Hippocampal formation (tissue), 2 donors: Measurements from ENCODE around the gene TMEM52.

ENCODE experiments used
- DNase-seq, 2 donors: peaks; one replicate each; lab custom pipeline; 2025; lab: John Stamatoyannopoulos, UW

The TMEM52 gene

DNA sequence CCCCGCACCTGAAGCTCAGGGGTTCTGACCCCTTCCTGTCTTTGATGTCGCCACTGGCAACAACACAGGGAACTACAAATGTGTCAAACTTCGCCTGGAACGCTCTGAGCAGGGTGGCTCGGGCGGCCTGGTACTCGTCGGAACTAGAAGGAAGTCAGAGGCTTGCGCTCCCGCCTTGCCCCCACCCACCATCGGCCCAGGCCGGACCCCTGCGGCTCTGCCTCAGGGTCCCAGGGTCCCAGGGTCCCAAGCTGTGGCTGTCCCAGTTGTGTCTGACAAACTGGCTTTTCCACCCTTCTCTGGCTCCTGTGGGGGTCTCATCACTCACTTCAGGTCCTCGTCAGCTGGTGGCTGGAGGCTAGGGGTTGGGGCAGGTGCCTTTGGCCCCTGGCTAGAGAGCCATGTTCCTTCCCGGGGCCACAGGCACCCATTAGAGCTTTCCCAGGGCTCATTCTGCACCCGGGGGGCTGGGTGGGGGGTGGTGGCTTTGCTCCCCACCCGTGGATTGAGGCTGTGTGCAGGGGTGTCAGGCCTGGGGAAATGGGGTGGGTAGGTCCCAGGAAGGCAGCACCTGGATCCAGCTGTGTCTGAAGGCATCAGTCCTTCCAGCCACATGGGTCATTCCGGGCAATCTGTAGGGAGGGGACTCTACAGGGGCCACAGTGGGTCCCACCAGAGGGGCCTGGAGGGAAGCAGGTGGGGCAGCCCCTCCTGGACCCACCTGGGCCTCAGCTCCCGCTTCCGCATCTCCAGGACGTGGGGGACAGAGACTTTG is 8.0 kb upstream of the TMEM52 start:
- DNase-seq, result no peak

DNA sequence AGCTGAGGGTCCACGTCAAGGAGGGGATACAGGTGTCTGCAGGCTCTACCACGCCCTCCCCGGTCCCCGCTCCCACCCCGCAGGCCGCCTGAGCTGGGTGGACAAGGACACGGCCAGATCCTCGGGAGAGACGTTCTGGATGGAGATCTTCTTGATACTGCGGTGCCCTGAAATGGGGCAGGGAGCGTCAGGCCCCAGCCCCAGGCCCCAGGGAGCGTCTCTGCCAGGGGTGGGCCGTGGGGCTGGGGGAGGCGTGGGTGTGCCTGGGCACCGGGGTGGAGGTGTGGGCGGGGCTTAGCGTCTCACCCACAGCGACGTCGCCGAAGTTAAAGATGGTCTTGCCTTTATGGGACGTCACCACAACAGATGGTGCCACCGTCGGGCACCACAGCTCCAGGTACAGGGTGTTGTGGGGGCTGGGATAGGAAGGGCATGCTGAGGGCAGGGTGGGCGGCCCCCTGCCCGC is 7.3 kb upstream of the TMEM52 start:
- DNase-seq, result no peak

DNA sequence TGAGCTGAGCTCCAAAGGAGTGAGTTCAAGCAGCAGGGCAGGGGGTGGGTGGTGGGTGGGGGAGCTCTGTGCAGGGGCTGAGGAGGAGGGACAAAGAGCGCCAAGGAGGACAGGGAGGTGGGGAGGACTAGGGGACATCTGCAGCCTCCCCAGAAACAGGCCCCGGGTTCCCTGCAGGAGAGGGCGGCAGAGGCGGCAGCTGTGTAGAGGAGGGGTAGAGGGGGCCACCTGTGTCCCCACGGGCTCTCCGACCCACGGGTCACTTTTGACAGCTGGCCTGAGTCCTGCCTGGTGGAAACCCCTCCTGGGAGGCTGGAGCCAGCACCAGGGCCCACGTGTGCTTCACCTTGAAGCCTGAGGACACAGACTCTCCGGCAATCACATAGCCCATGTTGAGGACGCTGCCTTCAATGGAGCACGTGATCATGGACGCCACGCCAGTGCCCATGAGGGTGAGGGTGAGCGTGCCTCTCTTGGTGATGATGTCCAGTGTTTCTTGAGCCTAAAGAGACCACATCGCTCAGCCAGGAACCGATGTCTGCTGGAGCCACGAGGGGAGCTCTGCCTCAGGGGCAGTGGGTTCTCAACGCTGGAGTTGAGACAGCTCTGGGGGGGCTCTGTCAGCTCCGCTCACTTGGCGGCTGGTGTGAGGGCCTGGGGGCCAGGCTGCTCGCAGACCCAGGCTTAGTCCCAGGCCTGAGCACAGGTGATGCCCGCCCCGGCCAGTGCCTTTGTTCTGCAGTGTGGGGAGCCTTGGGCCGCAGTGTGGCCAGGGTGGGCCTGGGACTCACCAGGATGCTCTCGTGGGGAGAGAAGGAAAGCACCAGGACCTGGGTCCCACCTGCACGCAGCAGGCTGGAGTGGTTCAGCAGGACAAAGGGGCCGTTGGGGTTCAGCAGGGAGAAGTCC is 6.6 kb upstream of the TMEM52 start:
- DNase-seq, result no peak

DNA sequence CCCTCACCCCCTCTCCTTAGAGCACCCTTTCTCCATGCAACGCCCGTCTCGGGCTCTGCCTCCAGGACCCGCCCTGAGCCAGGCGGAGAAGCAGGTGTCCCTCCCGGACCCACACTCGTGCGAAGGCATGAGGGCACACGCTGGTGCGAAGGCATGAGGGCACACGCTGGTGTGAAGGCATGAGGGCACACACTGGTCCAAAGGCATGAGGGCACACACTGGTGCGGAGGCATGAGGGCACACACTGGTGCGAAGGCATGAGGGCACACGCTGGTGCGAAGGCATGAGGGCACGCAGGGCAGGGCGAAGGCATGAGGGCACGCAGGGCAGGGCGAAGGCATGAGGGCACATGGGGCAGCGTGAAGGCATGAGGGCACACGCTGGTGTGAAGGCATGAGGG is 5.8 kb upstream of the TMEM52 start:
- no peak for DNase-seq

DNA sequence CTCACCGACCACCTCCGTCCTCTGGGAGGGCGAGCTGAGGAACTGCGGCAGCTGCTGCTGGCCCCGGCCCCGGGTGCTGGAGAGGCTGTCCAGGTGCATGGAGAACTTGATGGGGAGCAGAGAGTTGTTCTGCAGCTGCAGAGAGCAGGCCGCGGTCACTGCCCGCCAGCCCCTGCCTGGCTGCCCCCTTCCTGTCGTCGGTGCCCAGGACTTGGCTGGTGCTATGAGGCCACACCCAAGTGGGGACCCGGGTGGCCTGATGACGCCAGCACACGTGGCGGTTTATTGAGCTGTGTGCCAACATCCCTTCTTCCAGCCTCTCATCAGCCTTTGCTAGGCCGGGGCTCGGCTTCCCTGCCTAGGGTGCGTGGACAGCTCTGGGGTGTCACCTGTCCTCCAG is 5.3 kb upstream of the TMEM52 start:
- DNase-seq, result no peak

DNA sequence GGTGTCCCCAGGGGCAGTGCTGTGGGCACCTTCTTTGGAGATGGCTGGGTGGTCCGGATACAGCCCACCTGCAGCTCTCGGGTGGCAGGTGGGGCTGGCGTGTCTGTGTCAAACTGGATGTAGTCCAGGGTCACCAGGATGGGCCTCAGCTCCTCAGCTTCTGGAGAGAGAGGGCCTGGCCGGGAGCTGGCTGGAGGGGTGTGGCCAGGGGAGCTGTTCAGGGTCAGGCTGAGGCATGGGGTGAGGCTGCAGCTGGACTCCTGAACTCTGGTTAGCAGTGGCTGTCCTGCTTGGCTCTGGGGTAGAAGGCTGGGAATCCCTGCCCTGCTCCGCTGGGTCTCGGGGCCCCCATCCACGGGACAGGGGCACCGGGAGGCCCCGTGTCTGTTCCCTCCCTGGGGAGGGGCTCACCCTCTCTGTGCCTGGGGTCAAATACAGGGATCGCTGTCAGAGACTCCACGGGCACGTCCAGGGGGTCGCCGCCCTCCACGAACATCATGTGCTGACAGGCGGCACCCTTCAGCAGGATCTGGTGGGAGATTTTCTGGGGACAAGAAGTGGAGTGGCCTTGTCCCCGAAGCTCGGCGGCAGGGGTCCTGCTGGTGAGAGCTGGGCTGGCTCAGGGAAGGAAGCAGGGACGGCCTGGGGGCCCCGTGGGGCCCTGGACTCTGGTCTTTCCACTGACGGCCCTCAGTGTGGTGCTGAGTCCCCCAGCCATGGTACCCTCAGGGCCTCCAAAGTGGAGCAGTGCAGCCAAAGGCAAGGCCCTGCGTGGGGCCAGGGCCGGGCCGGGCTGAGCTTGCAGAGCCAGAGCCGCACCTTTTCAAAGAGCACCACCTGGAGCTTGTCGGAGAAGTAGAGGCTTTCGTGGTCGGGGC is 4.1 kb upstream of the TMEM52 start:
- DNase-seq, result no peak

DNA sequence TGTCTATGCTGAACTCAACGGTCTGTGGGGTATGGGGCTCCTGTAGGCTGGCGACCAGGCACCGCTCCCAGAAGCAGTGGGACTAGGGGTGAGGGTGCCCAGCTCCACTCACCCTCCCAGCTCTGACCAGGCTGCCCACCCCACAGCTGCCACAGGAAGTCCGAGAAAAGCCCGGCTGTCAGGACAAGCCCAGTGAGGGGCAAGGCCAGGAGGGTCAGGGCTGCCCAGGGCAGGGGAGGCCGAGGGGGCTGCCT is 3.5 kb upstream of the TMEM52 start:
- DNase-seq, result no peak

DNA sequence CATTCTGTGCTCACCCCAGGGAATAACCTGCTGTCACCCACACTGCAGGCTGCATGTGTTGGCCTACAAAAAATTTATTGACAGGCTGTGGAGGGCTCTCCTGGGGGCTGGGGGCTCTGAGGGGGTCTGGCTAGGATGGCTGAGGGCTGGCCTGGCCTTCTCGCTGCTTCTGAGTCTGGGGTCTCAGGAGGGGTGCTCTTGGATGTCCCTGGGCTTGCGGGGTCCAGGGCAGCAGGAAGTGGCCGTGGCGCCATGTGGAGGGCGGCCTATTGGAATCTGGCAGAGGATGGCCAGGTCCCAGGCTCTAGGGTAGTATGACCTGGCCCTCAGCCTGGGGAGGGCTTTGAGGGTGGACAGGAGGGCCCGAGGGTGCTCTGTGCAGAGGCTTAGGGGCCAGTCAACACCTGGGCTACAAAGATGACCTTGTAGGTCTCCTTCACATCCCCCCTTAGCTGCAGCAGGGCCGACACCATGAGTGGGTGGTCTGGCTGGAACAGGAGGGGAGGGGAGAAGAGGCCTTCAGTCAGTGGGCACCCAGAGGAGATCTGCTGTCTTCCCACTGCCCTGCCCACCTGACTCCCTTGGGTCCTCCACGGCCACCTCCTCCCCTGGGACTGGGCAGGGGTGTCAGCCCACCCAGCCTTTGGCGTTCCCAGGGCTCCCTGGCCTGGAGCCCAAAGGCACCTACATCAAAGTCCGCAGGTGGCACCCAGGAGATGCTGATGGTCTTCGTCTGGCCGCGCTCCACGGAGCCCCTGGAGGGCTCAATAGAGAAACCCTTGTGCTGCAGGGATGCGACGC is 3.0 kb upstream of the TMEM52 start:
- no peak for DNase-seq

DNA sequence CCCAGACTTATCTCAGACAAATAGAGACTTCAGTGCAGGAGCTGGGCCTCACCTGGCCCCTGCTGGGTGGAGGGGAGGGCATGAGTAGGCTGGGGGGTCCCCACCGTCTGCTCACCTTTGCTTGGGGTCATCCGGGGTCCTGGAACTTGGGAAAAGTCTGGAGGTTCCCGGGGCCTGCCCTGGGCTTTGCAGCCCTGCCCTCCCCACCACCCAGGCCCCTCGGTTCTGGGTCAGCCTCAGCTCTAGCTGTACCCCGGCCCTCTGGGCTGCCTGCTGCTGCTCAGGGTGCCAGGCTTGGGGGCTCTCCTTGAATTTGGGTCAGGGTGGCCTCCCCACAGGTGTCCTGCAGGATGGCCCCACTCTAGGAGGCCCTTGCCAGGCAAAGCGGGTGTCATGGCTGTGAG is 2.4 kb upstream of the TMEM52 start:
- DNase-seq, result no peak

DNA sequence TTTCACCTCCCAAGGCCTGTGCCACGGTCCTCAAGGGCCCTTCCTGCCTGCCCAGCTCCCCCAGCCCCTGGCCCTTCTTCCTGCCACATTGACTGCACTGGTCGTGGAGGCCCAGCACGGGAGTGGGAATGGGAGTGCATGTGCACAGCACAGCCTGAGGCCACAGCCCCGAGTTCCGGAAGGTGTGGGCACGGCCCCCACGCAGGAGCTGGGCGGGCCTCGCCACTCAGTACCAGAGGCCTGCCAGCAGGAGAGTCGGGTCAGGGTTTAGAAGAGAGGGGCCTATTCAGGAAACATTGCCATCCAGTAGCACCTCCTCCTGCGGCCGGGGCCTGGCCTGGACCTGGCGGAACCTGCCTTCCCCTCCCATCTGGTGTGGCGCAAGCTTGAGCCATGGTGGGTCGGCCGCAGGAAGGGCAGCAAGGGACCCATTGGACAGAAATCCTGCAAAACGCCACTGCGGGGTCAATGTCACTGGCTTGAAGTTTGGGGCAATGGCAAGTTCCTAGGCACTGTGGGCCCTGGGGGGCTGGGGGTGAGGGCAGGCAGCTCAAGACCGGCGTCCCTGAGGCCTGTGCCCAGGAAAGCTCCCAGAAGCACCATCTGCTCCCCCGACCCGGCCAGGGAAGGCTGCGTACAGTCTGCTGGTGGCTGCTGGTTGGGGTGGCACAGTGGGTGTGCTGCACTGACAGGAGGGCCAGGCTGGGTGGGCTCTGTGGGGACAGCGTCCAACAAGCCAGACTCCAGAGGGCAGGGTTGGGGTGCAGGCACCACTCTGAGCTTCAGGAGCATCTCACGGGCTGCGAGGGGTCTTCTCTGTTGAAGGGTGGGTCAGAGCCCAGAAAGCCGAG is 1.8 kb upstream of the TMEM52 start:
- no peak for DNase-seq

DNA sequence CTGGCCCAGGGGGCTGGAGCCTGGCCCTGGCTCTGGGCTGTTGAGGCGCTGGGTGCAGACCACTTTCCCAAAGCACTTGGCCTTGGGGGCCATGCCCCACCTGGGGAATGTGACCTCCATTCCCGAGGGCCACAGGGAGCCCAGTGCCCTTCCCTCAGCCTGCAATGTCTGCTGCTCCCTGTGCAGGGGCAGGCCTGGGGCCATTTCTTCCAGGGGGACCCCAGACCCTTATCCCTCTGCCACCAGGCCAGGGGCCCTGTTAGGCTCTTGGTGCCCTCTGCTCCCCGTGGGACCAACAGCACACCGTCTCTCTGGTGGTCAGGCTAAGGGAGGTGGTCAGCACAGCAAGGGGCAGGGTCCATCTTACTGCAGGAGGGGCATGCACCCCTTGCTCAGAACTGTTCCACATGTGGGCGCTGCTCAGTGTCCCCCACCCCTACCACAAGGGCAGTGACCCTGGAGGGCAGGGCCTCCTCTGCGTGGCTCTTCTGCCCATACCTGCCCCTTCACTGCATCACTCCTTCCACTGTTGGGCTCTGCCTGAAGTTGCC is 1.1 kb upstream of the TMEM52 start:
- DNase-seq, result no peak

DNA sequence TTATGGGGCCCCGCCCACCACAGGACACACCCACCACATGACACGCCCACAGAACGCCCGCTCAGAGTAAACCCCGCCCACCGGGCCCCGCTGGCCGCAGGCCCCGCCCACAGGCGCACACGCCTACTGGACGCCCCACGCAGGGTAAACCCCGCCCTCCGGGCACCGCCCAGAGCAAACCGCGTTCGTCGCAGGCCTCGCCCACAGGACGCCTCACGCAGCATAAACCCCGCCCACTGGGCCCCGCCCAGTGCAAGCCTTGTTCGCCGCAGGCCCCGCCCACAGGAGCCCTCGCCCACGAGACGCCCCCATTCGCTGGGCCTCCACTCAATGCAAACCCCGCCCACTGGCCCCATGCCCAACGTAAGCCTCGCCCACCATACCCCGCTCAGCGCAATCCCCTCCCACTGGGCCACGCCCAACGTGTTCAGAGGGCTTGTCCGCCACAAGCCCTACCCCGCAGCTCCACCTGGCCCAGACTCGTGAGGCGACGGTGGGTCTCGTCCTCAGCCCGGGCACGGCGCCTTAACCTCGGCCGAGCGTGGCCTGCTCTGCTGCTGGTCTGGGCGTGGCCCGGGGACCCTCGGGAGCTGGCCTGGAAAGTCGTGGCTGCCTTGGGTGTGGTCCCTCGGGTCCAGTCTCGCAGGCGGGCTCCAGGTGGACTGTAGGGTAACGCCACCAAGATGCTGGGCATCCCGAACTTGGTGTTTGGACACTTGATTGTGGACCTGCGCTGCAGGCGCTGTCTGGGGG is 401 bp upstream of the TMEM52 start:
- DNase-seq, result peak; percentile 73 to 88

DNA sequence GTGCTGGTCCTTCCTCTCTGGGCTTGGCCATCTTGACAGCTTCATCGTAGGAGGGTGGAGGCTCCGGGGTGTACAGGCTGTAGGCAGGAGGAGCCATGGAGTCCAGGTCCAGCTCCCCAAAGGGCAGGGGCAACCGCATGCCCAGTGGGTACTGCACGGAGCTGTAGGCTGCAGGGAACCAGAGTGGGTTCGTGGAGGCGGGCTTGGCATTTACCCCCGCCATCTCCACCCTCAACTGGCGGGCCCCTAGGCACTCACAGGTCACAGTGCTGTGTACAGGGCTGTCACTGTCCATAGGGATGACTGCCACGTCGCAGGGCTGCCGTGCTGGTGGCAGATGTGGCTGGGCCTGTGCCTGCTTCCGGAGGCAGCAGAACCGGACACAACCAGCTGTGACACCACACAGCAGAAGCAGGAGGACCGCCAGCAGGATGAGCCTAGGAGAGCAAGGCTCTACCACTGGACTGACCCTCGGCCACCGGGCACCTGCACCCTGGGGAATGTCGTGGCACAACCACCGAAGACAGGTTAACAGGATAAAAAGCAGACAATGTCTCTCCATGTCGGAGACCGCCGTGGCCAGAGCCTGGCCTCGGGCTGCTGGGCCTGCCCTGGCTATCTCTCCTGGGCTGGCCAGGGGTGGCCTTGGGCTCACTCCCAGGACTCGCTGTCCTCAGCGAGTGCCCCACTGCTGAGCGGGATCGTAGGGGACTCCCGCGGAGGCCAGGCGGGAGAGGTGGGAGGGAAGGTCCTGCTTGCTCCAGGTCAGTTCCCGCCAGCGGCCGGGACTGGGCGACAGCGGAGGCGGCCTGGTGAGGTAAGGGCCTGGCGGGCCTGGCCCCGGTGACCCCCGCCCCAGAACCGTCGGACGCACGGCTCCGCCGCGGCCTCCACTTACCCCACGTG is 831 bp downstream of the TMEM52 start:
- no peak for DNase-seq

DNA sequence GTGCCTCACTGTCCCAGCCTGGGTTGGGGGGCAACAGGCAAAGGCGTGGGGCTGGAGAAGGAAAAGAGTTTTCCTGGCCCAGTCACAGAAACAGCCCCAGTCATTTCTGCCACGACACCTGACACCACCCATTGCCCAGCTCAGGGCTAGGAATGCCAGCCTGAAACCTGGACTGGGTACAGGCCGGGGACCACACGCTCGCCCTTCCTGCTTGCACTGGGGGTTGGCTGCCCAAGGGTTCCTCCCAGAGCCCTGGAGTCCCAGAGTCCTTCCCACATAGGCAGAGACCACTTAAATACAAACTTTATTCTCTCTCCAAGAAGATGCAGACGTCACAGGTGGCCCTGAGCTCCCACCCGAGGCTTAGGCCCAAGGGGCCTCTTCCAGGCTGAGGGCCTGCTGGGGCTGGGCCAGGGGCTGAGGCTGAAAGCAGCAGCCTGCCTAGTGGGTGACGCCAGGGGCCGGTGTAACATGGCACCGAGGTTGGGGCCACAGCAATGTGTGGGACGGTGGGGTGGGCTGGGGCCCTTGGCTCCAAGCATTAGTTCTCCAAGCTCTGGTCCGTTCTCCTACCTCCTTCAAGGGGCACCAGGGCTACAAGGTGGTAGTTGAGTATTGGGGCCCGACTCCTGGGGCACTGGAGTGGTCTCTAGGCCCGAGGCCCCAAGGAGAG is 1.6 kb downstream of the TMEM52 start:
- DNase-seq, result no peak

DNA sequence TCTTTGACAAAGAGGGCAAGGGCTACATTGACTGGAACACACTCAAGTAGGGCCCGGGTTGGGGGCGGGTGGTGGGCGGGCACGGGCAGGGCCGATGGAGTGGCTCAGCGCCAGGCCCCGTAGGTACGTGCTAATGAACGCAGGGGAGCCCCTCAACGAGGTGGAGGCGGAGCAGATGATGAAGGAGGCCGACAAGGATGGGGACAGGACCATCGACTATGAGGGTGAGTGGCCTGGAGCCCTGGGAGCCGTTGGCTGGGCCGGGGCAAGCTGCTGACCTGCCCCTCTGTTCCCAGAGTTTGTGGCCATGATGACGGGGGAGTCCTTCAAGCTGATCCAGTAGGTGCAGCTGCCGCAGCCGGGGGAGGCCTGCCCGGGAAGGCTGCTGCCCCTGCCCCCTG is 2.2 kb downstream of the TMEM52 start:
- DNase-seq, result no peak

DNA sequence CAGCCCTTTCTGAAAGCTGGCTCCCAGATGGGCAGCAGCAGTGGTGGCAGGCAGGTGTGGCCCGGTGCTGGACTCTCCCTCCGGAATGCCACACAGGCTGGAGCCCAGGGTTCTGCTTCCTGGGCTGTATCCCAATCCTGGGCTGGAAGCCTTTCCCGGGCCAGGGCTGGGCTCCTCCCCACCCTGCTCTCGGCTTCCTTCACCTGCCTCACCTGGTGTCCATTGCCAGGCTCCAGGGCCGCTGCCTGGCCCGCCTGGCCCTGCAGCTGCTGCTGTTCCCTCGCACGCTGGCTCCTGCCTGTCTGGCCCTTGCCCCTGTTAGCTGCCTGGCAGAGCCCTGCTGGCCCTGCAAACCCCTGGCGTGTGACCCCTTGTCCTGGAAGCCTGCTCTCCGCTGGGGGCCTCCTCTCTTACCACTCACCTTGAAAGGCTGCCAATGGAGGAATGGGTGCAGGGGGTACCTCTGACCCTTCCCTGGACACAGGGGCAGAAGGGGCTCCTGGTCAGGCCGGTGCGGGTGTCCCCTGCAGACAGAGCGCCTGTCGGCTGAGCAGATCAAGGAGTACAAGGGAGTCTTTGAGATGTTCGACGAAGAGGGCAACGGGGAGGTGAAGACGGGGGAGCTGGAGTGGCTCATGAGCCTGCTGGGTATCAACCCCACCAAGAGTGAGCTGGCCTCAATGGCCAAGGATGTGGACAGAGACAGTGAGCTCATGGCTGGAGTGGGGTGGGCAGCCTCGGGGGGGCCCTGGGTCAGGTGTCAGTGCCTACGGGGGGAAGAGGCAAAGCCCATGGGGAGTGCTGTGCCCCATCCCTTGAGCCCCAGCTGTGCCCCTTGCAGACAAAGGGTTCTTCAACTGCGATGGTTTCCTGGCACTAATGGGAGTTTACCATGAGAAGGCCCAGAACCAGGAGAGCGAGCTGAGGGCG is 2.9 kb downstream of the TMEM52 start:
- DNase-seq, result no peak
